WTC11 (cell line): ENCODE measurements around the gene CACNA1C.

Experiments
- CREB1 ChIP-seq: sonication (generic); formaldehyde crosslinking; IDR thresholded peaks from 2 replicates; pipeline ENCODE4 v1.8.0; 2023; ENCODE audit warnings: mild to moderate bottlenecking, missing genetic modification reagents
- ESRRA ChIP-seq: sonication (generic); formaldehyde crosslinking; IDR thresholded peaks from 2 replicates; pipeline ENCODE4 v1.8.1; 2022; ENCODE audit warnings: mild to moderate bottlenecking, missing genetic modification reagents, borderline replicate concordance
- RELA ChIP-seq: sonication (generic); formaldehyde crosslinking; IDR thresholded peaks from 2 replicates; pipeline ENCODE4 v1.8.1; 2022; ENCODE audit warnings: missing genetic modification reagents, mild to moderate bottlenecking, borderline replicate concordance
- SMAD3 ChIP-seq: sonication (generic); formaldehyde crosslinking; IDR thresholded peaks from 2 replicates; pipeline ENCODE4 v1.8.0; 2022; ENCODE audit warnings: missing genetic modification reagents, mild to moderate bottlenecking, borderline replicate concordance
- SP1 ChIP-seq: sonication (generic); formaldehyde crosslinking; conservative IDR thresholded peaks from 2 replicates; pipeline ENCODE4 v1.8.1; 2022; ENCODE audit warnings: missing genetic modification reagents
- TCF7 ChIP-seq: sonication (generic); formaldehyde crosslinking; IDR thresholded peaks from 2 replicates; pipeline ENCODE4 v1.8.0; 2022; ENCODE audit warnings: mild to moderate bottlenecking, low read depth, missing genetic modification reagents, moderate library complexity
- TEAD4 ChIP-seq: sonication (generic); formaldehyde crosslinking; IDR thresholded peaks from 2 replicates; pipeline ENCODE4 v1.8.0; 2022; ENCODE audit warnings: mild to moderate bottlenecking, missing genetic modification reagents
- ZNF232 ChIP-seq: sonication (generic); formaldehyde crosslinking; IDR thresholded peaks from 2 replicates; pipeline ENCODE4 v1.8.0; 2022; ENCODE audit warnings: mild to moderate bottlenecking, missing genetic modification reagents
- TF ChIP-seq, protein P1 (sequence below): fragments of 200-600 bp; IDR thresholded peaks from 2 replicates; pipeline ENCODE4 v1.8.0; 2022; ENCODE audit warnings: antibody characterized with exemption
- TF ChIP-seq, protein P2 (sequence below): sonication (generic); formaldehyde crosslinking; IDR thresholded peaks from 2 replicates; pipeline ENCODE4 v1.8.1; 2023; ENCODE audit warnings: mild to moderate bottlenecking, missing genetic modification reagents
- TF ChIP-seq, protein P3 (sequence below): sonication (generic); formaldehyde crosslinking; IDR thresholded peaks from 2 replicates; pipeline ENCODE4 v1.8.1; 2023; ENCODE audit warnings: mild to moderate bottlenecking, missing genetic modification reagents, borderline replicate concordance
- TF ChIP-seq, protein P4 (sequence below): sonication (generic); formaldehyde crosslinking; IDR thresholded peaks from 2 replicates; pipeline ENCODE4 v1.8.1; 2023; ENCODE audit warnings: mild to moderate bottlenecking, moderate library complexity, missing genetic modification reagents
- TF ChIP-seq, protein P5 (sequence below): fragments of 250-450 bp; sonication (Bioruptor Pico); conservative IDR thresholded peaks from 2 replicates; pipeline ENCODE4 v1.9.0; 2021; ENCODE audit warnings: mild to moderate bottlenecking
- TF ChIP-seq, protein P6 (sequence below): sonication (generic); formaldehyde crosslinking; IDR thresholded peaks from 2 replicates; pipeline ENCODE4 v1.8.1; 2022; ENCODE audit warnings: low read depth, missing genetic modification reagents, borderline replicate concordance

DNA sequence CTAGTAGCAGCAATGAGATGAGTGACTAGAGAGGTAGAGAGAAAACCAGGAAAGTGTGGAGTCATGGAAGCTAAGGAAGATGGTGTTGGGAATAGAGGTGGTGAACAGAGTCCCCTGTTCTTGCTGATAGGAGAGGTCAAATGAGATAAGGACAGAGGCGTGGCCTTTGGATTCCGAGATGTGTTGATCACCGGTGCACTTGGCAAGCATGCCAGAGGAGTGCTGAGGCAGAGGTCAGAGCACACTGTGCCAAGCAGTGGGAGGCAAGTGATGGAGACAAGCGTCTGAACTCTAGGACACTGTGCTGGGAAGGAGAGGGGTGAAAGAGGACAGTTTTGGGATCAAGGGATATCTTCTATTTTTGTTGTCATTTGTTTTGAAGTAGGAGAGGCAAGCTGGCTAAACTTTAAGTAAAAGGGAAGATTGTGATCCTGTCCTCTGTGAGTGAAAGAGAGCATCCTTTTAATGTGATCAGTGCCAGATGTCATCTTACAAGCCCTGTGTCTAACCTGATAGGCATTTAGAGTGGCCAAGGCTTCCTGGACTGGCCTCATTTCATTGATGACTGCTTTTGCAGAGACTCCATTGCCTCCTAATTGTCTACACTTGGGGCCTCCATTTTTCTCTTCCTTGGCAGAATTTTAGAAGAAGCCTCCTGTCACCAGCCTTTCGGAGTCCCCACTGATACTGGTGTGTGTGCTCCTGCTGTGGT lies 336.4 kb downstream of the CACNA1C start:
- TF ChIP-seq ZNF232 (CRISPR knock-in tag) = no peak
- TF ChIP-seq, protein P1, sequence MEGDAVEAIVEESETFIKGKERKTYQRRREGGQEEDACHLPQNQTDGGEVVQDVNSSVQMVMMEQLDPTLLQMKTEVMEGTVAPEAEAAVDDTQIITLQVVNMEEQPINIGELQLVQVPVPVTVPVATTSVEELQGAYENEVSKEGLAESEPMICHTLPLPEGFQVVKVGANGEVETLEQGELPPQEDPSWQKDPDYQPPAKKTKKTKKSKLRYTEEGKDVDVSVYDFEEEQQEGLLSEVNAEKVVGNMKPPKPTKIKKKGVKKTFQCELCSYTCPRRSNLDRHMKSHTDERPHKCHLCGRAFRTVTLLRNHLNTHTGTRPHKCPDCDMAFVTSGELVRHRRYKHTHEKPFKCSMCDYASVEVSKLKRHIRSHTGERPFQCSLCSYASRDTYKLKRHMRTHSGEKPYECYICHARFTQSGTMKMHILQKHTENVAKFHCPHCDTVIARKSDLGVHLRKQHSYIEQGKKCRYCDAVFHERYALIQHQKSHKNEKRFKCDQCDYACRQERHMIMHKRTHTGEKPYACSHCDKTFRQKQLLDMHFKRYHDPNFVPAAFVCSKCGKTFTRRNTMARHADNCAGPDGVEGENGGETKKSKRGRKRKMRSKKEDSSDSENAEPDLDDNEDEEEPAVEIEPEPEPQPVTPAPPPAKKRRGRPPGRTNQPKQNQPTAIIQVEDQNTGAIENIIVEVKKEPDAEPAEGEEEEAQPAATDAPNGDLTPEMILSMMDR = no peak
- no peak for TF ChIP-seq CREB1 (CRISPR knock-in tag)
- no peak for TF ChIP-seq SP1 (CRISPR knock-in tag)
- TF ChIP-seq TCF7 = no peak
- TF ChIP-seq ESRRA (CRISPR knock-in tag) = no peak
- TF ChIP-seq TEAD4 (CRISPR knock-in tag) = no peak
- TF ChIP-seq, protein P2, sequence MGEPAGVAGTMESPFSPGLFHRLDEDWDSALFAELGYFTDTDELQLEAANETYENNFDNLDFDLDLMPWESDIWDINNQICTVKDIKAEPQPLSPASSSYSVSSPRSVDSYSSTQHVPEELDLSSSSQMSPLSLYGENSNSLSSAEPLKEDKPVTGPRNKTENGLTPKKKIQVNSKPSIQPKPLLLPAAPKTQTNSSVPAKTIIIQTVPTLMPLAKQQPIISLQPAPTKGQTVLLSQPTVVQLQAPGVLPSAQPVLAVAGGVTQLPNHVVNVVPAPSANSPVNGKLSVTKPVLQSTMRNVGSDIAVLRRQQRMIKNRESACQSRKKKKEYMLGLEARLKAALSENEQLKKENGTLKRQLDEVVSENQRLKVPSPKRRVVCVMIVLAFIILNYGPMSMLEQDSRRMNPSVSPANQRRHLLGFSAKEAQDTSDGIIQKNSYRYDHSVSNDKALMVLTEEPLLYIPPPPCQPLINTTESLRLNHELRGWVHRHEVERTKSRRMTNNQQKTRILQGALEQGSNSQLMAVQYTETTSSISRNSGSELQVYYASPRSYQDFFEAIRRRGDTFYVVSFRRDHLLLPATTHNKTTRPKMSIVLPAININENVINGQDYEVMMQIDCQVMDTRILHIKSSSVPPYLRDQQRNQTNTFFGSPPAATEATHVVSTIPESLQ (CRISPR knock-in tag) = no peak
- TF ChIP-seq, protein P3, sequence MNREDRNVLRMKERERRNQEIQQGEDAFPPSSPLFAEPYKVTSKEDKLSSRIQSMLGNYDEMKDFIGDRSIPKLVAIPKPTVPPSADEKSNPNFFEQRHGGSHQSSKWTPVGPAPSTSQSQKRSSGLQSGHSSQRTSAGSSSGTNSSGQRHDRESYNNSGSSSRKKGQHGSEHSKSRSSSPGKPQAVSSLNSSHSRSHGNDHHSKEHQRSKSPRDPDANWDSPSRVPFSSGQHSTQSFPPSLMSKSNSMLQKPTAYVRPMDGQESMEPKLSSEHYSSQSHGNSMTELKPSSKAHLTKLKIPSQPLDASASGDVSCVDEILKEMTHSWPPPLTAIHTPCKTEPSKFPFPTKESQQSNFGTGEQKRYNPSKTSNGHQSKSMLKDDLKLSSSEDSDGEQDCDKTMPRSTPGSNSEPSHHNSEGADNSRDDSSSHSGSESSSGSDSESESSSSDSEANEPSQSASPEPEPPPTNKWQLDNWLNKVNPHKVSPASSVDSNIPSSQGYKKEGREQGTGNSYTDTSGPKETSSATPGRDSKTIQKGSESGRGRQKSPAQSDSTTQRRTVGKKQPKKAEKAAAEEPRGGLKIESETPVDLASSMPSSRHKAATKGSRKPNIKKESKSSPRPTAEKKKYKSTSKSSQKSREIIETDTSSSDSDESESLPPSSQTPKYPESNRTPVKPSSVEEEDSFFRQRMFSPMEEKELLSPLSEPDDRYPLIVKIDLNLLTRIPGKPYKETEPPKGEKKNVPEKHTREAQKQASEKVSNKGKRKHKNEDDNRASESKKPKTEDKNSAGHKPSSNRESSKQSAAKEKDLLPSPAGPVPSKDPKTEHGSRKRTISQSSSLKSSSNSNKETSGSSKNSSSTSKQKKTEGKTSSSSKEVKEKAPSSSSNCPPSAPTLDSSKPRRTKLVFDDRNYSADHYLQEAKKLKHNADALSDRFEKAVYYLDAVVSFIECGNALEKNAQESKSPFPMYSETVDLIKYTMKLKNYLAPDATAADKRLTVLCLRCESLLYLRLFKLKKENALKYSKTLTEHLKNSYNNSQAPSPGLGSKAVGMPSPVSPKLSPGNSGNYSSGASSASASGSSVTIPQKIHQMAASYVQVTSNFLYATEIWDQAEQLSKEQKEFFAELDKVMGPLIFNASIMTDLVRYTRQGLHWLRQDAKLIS (CRISPR knock-in tag) = no peak
- TF ChIP-seq, protein P4, sequence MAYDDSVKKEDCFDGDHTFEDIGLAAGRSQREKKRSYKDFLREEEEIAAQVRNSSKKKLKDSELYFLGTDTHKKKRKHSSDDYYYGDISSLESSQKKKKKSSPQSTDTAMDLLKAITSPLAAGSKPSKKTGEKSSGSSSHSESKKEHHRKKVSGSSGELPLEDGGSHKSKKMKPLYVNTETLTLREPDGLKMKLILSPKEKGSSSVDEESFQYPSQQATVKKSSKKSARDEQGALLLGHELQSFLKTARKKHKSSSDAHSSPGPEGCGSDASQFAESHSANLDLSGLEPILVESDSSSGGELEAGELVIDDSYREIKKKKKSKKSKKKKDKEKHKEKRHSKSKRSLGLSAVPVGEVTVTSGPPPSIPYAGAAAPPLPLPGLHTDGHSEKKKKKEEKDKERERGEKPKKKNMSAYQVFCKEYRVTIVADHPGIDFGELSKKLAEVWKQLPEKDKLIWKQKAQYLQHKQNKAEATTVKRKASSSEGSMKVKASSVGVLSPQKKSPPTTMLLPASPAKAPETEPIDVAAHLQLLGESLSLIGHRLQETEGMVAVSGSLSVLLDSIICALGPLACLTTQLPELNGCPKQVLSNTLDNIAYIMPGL = no peak
- no peak for TF ChIP-seq SMAD3 (CRISPR knock-in tag)
- TF ChIP-seq, protein P5, sequence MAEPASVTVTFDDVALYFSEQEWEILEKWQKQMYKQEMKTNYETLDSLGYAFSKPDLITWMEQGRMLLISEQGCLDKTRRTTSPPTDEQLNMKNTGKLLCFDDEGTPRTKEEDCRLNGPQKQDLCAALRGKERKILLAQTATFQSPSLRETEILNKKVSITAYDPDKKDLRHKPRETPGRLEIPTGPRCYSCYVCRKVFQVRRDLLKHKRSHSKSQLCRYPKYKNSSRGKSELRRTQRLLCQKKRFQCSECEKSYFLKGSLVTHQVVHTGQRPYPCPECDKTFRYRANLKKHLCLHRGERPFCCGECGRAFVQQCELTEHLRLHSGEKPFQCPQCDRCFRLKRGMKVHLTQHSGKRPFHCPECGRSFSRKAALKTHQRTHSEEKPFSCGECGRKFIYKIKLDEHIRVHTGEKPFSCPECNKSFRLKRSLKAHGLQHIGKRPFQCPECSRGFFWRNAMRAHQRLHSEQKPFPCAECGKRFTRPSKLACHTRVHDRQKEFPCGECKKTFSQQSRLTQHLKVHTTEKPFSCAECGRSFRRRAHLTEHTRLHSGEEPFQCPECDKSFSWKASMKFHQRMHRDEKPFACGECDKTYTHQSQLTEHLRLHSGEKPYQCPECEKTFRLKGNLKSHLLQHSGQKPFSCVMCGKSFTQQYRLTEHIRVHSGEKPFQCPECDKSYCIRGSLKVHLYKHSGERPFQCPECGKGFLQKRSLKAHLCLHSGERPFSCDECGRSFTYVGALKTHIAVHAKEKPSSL (CRISPR knock-in tag) = no peak
- TF ChIP-seq, protein P6, sequence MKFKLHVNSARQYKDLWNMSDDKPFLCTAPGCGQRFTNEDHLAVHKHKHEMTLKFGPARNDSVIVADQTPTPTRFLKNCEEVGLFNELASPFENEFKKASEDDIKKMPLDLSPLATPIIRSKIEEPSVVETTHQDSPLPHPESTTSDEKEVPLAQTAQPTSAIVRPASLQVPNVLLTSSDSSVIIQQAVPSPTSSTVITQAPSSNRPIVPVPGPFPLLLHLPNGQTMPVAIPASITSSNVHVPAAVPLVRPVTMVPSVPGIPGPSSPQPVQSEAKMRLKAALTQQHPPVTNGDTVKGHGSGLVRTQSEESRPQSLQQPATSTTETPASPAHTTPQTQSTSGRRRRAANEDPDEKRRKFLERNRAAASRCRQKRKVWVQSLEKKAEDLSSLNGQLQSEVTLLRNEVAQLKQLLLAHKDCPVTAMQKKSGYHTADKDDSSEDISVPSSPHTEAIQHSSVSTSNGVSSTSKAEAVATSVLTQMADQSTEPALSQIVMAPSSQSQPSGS (CRISPR knock-in tag) = no peak
- TF ChIP-seq RELA (CRISPR knock-in tag) = no peak
